ENCODE measurements around the gene TBL1XR1.

DNA sequence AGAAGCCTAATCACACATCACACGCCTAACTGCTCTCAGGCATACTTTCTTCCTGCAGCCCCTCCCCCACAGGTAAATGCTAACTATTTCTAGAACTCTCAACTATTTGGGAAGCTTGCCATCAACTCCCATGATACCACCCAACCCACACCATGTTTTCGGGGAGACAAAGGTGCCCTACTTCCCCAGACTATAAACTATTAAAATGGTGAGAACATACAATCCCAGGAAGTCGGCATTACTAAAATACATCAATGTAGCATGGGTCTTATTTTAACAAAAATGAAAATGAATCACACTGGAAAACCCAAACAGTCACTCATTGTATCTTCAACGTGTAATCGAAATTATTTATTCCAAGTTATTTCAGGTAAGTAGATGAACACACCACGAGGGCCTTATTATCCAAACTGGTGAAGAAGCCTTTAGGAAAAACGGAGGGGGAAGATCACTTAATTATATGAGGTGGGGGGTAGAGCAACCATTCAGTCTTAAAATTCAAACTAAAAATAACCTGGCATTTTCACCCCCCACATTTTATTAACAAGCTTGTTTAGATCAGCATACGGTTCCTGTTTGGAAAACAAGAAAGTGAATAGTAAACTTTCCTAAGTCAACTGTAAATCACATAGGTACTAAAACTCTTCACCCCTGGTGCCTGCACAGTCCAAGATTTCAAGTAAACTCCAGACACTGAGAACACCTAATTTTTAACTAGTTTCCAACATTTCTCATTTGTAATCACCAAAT lies 1.9 kb downstream of the TBL1XR1 start:
- TF ChIP-seq, protein P1, sequence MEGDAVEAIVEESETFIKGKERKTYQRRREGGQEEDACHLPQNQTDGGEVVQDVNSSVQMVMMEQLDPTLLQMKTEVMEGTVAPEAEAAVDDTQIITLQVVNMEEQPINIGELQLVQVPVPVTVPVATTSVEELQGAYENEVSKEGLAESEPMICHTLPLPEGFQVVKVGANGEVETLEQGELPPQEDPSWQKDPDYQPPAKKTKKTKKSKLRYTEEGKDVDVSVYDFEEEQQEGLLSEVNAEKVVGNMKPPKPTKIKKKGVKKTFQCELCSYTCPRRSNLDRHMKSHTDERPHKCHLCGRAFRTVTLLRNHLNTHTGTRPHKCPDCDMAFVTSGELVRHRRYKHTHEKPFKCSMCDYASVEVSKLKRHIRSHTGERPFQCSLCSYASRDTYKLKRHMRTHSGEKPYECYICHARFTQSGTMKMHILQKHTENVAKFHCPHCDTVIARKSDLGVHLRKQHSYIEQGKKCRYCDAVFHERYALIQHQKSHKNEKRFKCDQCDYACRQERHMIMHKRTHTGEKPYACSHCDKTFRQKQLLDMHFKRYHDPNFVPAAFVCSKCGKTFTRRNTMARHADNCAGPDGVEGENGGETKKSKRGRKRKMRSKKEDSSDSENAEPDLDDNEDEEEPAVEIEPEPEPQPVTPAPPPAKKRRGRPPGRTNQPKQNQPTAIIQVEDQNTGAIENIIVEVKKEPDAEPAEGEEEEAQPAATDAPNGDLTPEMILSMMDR (IDR thresholded peaks at IDR 0.05): no peak
- no peak for TF ChIP-seq POLR2A (IDR thresholded peaks at IDR 0.05)
